Neural cell (in vitro differentiated cells): ENCODE results near the gene DGKG.

Source experiments
- EZH2 ChIP-seq: fragments of 200-600, 300-800 bp; shearing (Covaris generic), sonication (generic); IDR thresholded peaks from 2 replicates; pipeline ENCODE4 v1.6.1; 2014; ENCODE audit warnings: antibody characterized with exemption, low read length, borderline replicate concordance, mild to moderate bottlenecking; ENCODE audit not compliant: insufficient read depth, poor library complexity, severe bottlenecking
- RAD21 ChIP-seq: fragments of 450-650 bp; conservative IDR thresholded peaks from 2 replicates; pipeline ENCODE4 v1.6.1; 2014; ENCODE audit warnings: antibody characterized with exemption, mild to moderate bottlenecking, moderate library complexity
- TF ChIP-seq, protein P1 (sequence below): IDR thresholded peaks from 2 replicates; pipeline ENCODE4 v1.6.1; 2012; ENCODE audit warnings: borderline replicate concordance
- TF ChIP-seq, protein P2 (sequence below): fragments of 450-650 bp; IDR thresholded peaks from 2 replicates; pipeline ENCODE4 v1.5.1; 2014; ENCODE audit warnings: antibody characterized with exemption, mild to moderate bottlenecking, moderate library complexity; ENCODE audit not compliant: poor library complexity, severe bottlenecking

DNA sequence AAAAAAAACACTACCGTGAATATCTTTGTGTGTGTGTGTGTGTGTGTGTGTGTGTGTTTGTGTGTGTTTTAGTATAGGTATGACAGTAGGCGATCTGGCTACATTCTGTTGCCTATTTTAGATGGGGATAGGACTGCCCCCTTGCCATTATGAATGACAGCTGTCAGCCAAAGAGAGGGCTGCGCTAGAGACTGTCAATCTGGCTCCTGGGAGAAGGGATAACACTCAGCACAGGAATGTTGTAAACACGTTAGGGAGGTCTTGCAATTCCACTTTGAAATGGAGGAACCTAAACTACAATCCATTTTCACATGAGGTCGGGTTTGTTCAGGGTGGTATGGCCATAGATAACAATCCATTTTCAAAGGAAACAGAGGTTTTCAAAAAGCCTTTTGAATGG lies 239.0 kb downstream of the DGKG start:
- TF ChIP-seq RAD21 = no peak
- TF ChIP-seq, protein P1, sequence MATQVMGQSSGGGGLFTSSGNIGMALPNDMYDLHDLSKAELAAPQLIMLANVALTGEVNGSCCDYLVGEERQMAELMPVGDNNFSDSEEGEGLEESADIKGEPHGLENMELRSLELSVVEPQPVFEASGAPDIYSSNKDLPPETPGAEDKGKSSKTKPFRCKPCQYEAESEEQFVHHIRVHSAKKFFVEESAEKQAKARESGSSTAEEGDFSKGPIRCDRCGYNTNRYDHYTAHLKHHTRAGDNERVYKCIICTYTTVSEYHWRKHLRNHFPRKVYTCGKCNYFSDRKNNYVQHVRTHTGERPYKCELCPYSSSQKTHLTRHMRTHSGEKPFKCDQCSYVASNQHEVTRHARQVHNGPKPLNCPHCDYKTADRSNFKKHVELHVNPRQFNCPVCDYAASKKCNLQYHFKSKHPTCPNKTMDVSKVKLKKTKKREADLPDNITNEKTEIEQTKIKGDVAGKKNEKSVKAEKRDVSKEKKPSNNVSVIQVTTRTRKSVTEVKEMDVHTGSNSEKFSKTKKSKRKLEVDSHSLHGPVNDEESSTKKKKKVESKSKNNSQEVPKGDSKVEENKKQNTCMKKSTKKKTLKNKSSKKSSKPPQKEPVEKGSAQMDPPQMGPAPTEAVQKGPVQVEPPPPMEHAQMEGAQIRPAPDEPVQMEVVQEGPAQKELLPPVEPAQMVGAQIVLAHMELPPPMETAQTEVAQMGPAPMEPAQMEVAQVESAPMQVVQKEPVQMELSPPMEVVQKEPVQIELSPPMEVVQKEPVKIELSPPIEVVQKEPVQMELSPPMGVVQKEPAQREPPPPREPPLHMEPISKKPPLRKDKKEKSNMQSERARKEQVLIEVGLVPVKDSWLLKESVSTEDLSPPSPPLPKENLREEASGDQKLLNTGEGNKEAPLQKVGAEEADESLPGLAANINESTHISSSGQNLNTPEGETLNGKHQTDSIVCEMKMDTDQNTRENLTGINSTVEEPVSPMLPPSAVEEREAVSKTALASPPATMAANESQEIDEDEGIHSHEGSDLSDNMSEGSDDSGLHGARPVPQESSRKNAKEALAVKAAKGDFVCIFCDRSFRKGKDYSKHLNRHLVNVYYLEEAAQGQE = no peak
- TF ChIP-seq, protein P2, sequence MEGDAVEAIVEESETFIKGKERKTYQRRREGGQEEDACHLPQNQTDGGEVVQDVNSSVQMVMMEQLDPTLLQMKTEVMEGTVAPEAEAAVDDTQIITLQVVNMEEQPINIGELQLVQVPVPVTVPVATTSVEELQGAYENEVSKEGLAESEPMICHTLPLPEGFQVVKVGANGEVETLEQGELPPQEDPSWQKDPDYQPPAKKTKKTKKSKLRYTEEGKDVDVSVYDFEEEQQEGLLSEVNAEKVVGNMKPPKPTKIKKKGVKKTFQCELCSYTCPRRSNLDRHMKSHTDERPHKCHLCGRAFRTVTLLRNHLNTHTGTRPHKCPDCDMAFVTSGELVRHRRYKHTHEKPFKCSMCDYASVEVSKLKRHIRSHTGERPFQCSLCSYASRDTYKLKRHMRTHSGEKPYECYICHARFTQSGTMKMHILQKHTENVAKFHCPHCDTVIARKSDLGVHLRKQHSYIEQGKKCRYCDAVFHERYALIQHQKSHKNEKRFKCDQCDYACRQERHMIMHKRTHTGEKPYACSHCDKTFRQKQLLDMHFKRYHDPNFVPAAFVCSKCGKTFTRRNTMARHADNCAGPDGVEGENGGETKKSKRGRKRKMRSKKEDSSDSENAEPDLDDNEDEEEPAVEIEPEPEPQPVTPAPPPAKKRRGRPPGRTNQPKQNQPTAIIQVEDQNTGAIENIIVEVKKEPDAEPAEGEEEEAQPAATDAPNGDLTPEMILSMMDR = no peak
- no peak for TF ChIP-seq EZH2
